HG03103 (cell line): ENCODE data around the gene FAM83B.
"Not testable (repeated sequence)": the region's sequence is repeated elsewhere in the genome, so short reads cannot be mapped to it uniquely, and the experiment has no call there.

Source experiments
- ATAC-seq: cut with Tn5 transposase; IDR thresholded peaks from one replicate; pipeline ENCODE4 v1.9.1; 2021; ENCODE audit warnings: low read depth; ENCODE audit not compliant: unreplicated experiment

The FAM83B gene

DNA sequence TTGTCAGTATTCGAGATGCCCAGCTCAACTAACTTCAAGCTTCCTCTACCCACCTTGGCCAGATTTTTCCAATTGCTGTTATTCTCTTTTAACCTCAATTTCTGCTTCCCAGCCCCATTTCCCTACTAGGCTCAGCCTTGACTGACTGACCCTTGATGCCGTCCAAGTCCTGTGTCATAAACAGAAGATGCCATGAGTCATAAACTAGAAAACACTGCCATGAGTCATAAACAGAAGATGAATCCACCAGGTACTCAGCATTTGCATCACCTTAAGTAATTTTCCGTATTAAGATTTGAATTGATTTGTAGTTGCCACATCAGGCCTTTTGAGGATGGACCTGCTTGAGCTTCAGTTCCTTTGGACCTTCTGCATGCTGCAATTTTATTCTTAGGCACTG lies 123.8 kb downstream of the FAM83B start:
- no peak for ATAC-seq

DNA sequence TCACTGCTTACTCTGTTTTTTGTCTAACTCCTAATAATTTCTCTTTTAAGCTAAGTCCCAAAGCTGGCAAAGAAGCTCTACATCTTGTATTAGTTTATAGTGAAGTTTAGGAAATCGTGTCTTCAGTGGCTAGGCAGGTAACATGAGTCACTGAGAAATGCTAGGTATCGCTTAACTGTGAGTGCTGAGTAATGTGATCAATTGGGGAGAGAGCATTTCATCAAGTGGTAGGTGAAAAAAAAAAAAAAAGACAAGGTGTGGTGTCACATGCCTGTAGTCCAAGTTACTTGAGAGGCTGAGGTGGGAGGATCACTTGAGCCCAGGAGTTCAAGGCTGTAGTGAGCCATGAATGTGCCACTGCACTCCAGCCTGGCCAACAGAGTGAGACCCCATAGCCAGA lies 125.3 kb downstream of the FAM83B start:
- no peak for ATAC-seq

DNA sequence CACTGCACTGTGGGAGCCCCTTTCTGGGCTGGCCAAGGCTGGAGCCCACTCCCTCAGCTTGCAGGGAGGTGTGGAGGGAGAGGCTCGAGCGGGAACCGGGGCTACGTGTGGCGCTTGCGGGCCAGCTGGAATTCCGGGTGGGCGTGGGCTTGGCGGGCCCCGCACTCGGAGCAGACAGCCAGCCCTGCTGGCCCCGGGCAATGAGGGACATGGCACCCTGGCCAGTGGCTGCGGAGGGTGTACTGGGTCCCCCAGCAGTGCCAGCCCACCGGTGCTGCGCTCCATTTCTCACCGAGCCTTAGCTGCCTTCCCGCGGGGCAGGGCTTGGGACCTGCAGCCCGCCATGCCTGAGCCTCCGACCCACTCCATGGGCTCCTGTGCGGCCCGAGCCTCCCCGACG lies 132.6 kb downstream of the FAM83B start:
- not testable (repeated sequence) for ATAC-seq

DNA sequence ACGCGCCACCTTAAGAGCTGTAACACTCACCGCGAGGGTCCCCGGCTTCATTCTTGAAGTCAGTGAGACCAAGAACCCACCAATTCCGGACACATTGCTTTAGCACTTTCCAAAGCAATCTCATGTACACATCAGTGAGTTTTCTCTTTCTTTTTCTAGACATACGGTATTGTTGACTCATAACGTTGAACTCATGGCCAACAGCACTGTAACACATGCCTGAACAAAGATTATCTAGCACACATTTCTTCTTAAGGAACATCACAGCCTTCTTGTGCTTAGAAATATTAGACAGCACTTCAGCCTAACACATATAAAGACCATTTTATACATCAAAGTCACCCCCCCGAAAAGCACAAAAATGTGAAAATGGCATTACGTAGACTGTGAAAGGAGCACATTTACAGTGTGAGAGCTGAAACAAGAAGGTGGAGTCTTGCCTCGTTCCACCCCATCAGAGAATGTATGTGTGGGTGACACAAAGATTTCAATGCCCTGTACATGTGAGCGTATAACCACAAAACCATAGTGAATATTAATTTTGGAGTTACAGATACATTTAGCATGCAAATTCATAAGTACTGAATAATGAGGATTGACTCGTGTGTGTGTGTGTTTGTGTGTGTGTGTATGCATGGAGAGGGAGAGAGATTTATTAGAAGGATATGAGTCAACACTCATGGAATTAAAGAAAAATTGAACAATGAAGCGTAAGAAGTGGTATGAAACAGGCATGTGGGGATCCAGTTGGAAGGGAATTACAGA lies 134.1 kb downstream of the FAM83B start:
- no peak for ATAC-seq

DNA sequence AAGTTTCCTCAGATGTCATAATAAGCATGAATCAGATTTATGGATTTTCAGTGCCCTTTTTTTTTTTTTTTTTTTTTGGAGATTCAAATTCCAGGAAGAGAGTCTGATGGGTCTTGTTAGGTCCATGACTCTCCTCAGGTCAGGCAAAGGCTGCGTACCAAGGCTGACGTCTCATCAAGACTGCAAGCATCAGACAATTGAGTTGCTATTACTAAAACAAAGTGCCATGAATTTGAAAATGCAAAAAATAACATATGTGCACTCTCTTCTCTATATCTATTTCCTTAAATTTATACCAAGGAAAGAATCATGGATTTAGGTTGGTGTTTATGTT lies 134.7 kb downstream of the FAM83B start:
- ATAC-seq: no peak

DNA sequence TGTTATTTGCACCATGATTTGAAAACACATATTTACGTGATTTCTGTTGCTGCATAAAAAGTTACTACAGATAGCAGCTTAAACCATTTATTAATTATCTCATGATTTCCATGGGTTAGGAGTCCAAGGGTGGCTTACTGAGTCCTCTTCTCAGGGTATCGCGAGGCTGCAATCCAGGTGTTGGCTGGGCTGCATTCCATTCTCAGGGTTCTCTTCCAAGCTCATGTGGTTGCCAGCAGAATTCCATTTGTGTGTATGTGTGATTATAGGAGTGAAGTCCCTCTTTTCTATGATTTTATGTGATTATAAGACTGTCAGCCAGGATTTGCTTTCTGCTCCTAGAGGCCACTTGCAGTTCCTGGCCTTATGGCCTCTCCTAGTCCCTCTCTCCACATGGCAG lies 135.1 kb downstream of the FAM83B start:
- ATAC-seq: no peak

DNA sequence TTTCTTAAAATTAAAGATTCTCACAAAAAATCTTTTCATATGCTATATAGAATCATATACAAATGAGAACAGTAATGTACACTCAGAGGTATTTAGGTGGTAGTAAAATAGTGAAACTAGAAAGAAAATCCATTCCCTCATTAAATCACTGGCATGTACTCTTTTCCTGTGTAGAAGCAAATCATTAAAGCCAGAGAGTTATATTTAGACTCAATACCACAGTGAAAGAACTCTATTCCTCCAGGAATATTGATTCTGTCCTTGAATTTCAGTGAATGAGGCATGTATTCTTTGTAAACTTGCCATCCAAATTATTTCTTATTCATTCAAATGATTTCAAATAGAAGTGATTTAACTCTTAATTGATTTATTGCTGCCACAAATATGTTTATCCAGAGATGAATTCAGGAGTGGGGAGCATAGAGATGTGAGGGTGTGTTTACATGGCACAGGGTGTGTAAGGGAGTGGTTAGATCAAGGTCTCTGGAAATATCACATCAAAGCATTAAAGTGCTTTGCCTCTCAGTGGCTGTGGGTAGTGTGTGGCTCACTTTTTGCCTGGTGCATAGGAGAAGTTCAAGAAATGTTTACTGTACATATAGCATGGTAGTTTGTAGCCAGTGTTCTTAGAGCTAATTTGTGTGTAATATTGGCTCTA lies 141.2 kb downstream of the FAM83B start:
- no peak for ATAC-seq

DNA sequence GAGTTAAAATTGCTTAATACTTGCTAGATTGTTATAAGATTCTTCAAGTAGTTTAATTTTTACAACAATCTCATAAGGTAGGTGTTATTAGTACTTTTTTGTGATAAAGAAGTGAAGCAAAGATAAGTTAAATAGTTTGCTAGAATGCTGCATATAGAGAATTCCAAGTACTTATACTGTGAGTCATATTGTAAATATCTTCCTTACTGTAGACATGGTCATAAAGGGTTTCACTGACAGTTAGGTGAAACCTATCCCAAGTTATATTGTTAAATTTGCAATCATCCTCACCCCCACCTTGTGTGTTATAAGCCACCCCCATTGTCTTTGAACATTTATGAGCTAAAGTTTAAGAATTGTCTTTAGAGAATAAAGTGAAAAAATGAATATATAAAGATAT lies 142.0 kb downstream of the FAM83B start:
- ATAC-seq: no peak

DNA sequence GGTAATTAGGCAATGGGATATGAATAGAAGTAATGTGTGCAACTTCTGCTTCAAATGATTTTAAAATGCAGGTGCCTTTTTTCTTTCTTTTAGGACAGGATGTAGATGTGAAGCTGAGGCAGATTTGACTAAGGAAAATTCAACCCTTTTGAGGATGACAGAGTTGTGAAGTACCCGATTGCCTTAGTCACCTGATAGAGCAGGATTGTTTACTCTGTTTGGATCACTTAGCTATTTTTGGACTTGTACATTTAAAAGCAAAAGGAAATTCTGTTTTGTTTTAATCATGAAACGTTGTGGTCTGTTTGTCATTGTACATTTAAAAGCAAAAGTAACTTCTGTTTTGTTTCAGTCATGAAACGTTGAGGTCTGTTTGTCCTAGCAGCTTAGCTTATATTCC lies 143.4 kb downstream of the FAM83B start:
- no peak for ATAC-seq
